HG03139 (cell line): ENCODE data around the gene LRRC74A.

Experiments
- ATAC-seq: cut with Tn5 transposase; IDR thresholded peaks from one replicate; pipeline ENCODE4 v1.9.1; 2021; ENCODE audit not compliant: unreplicated experiment

LRRC74A gene

GRCh38 chr14:76918256-76918781, 92.1 kb downstream of the LRRC74A start:
- ATAC-seq: no peak

- no peak for ATAC-seq
These were observed 92.7 kb downstream of the LRRC74A start for GRCh38 chr14:76918782-76919394.
